Measurements from ENCODE around the gene ERC2. TPM values are rescaled to one million over a fixed set of nuclear protein-coding genes. Genes with fewer than 3 reads are reported as not detected.

ERC2 gene
- total and polyA plus RNA-seq, 12 donors, result 0.22 to 4.2 (median 1.7) TPM

- DNase-seq (no peak), ATAC-seq (no peak)
- intact Hi-C loops (cut with DNase I), result no loop called here
- TF ChIP-seq CTCF (IDR thresholded peaks at IDR 0.05), result no peak
- H3K9me3 ChIP-seq, result no peaks in the 10 kb centered on the region
- no peaks in the 10 kb centered on the region for H3K27me3 ChIP-seq
- H3K27ac ChIP-seq, result no peak overlapping the region
- H3K4me3 ChIP-seq, result no peak overlapping the region
- H3K4me1 ChIP-seq, result peaks cover 0 to 4% (median 0%) of the 10 kb centered on the region in 9 donors
- WGBS, 2 donors, result 86 to 89% methylated on average over 5 of the region's 5 CpGs
- no peaks in the 10 kb centered on the region for H3K36me3 ChIP-seq
Measured at GRCh38 chr3:55965776-55966175, 502.5 kb downstream of the ERC2 start.

GRCh38 chr3:55964491-55964985 lies 503.7 kb downstream of the ERC2 start:
- no peaks in the 10 kb centered on the region for H3K4me1 ChIP-seq
- TF ChIP-seq CTCF (IDR thresholded peaks at IDR 0.05), result no peak
- no peak overlapping the region for H3K4me3 ChIP-seq
- H3K27ac ChIP-seq, result no peak overlapping the region
- no peak for ATAC-seq
- H3K36me3 ChIP-seq, result no peaks in the 10 kb centered on the region
- H3K27me3 ChIP-seq, result peaks cover 0 to 5% (median 0%) of the 10 kb centered on the region in 7 donors
- no peak for DNase-seq
- WGBS, 2 donors, result 37 to 47% methylated on average over 2 of the region's 2 CpGs
- intact Hi-C loops (cut with DNase I), result no loop called here
- no peaks in the 10 kb centered on the region for H3K9me3 ChIP-seq

GRCh38 chr3:55963601-55964000 lies 504.7 kb downstream of the ERC2 start:
- H3K4me1 ChIP-seq, result no peaks in the 10 kb centered on the region
- WGBS, 2 donors, result 77 to 81% methylated on average over 6 of the region's 6 CpGs
- no peak for ATAC-seq
- H3K27ac ChIP-seq, result no peak overlapping the region
- peaks cover 0 to 9% (median 0%) of the 10 kb centered on the region in 7 donors for H3K27me3 ChIP-seq
- TF ChIP-seq CTCF (IDR thresholded peaks at IDR 0.05), result no peak
- H3K4me3 ChIP-seq, result no peak overlapping the region
- H3K9me3 ChIP-seq, result no peaks in the 10 kb centered on the region
- DNase-seq, result no peak
- H3K36me3 ChIP-seq, result no peaks in the 10 kb centered on the region
- intact Hi-C loops (cut with DNase I), result no loop called here

GRCh38 chr3:55959471-55960080 lies 508.7 kb downstream of the ERC2 start:
- 81 to 85% methylated on average over 7 of the region's 7 CpGs for WGBS, 2 donors
- Histone ChIP-seq H3K27ac (no peak overlapping the region), H3K4me3 (no peak overlapping the region), H3K36me3 (no peaks in the 10 kb centered on the region), H3K27me3 (peaks cover 0 to 10% (median 0%) of the 10 kb centered on the region in 7 donors), H3K9me3 (no peaks in the 10 kb centered on the region), H3K4me1 (no peaks in the 10 kb centered on the region)
- TF ChIP-seq CTCF (IDR thresholded peaks at IDR 0.05), result no peak
- DNase-seq (no peak), ATAC-seq (no peak)
- intact Hi-C loops (cut with DNase I), result no loop called here

Data from heart right ventricle (tissue), 16 donors.